Epithelial cell of esophagus (primary cell): ENCODE measurements around the gene ADAM19.

Experiments
- DNase-seq: peaks from one replicate; pipeline ENCODE4 v3.0.0; 2010; ENCODE audit warnings: low read depth
- H3K4me3 ChIP-seq: 2 replicates; pipeline ENCODE4 v1.5.1; 2011; ENCODE audit warnings: mild to moderate bottlenecking, low read length, control low read depth
- CTCF ChIP-seq: IDR thresholded peaks from 2 replicates; pipeline ENCODE4 v1.5.1; 2011; ENCODE audit warnings: low read depth, mild to moderate bottlenecking, low read length, control low read depth, inconsistent platforms; ENCODE audit not compliant: insufficient read depth; ENCODE audit errors: missing control alignments

ADAM19 gene

DNA sequence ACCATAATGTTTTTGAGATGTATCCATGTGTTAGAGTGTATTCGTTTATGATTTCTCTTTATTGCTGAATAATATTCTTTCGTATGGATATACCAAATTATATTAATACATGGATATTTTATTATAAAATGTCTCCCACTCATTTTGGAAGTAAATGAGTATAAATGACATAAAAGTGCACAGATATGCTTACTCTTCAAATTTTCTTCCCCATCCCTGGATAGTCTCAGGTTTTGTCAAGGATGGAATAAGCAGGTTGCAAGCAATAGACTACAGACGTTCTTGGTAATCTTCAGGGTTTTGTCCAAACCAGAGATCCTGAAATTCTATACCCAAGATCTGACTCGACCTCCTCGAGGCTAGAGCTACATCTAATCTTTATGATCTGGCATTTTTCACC, 64.9 kb downstream of the ADAM19 start:
- H3K4me3 ChIP-seq: no peak overlapping the region
- no peak for TF ChIP-seq CTCF
- no peak for DNase-seq

GRCh38 chr5:157509587-157509986, 66.0 kb downstream of the ADAM19 start:
- no peak for TF ChIP-seq CTCF
- no peak overlapping the region for H3K4me3 ChIP-seq

GRCh38 chr5:157509093-157509492, 66.5 kb downstream of the ADAM19 start:
- no peak overlapping the region for H3K4me3 ChIP-seq
- DNase-seq: no peak
- TF ChIP-seq CTCF: no peak

More at GRCh38 chr5:157509587-157509986, 66.0 kb downstream of the ADAM19 start:
- DNase-seq: no peak

- peak; percentile 6 for DNase-seq
- H3K4me3 ChIP-seq: no peak overlapping the region
- TF ChIP-seq CTCF: no peak
These were observed 68.4 kb downstream of the ADAM19 start for GRCh38 chr5:157506981-157507780.

GRCh38 chr5:157506066-157506590, 69.4 kb downstream of the ADAM19 start:
- DNase-seq: no peak
- TF ChIP-seq CTCF: no peak
- no peak overlapping the region for H3K4me3 ChIP-seq

DNA sequence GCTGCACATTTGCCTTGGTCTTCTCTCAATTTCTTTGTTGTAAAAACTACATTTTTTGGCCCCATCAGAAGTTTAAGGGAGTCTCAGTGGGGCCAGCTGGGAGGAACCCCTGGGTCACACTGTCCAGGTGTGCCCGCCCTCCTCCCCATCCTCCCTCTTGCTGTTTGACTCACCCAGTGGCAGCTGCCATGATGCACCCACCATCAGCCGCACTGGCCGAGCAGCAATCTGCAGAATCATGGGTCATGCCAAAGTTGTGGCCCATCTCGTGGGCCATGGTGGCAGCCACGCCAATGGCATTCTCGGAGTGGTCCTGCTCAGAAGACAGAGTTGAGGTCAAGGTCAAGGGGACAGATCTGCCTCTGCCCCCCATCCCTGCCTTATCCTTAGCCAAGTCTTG, 70.1 kb downstream of the ADAM19 start:
- no peak for DNase-seq
- H3K4me3 ChIP-seq: no peak overlapping the region
- no peak for TF ChIP-seq CTCF

- no peak for DNase-seq
- no peak overlapping the region for H3K4me3 ChIP-seq
- no peak for TF ChIP-seq CTCF
These were observed 71.5 kb downstream of the ADAM19 start for GRCh38 chr5:157504053-157504452.
